HG03457 (cell line): Measurements from ENCODE around the gene LRP8.

Source experiments
- ATAC-seq: cut with Tn5 transposase; IDR thresholded peaks from one replicate; pipeline ENCODE4 v1.9.1; 2021; ENCODE audit warnings: moderate number of reproducible peaks; ENCODE audit not compliant: unreplicated experiment

The LRP8 gene

DNA sequence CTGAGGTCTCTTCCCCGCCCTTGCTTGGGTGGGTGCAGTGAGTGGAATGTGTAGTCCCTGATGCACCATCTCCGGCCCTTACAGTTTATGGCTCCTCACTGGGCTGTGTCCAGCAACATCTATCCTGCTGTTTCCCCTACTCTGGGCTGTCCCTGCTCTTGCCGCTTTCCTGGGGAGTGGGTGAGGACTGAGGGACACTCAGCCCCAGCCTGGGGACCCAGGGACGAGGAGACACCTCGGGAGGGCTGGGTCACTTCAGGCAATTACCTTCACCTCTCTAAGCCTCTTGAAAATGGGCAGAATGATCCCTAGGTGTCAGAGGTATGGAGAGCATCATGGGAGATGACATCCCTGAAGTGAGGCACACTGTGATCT is 13.6 kb upstream of the LRP8 start:
- no peak for ATAC-seq

DNA sequence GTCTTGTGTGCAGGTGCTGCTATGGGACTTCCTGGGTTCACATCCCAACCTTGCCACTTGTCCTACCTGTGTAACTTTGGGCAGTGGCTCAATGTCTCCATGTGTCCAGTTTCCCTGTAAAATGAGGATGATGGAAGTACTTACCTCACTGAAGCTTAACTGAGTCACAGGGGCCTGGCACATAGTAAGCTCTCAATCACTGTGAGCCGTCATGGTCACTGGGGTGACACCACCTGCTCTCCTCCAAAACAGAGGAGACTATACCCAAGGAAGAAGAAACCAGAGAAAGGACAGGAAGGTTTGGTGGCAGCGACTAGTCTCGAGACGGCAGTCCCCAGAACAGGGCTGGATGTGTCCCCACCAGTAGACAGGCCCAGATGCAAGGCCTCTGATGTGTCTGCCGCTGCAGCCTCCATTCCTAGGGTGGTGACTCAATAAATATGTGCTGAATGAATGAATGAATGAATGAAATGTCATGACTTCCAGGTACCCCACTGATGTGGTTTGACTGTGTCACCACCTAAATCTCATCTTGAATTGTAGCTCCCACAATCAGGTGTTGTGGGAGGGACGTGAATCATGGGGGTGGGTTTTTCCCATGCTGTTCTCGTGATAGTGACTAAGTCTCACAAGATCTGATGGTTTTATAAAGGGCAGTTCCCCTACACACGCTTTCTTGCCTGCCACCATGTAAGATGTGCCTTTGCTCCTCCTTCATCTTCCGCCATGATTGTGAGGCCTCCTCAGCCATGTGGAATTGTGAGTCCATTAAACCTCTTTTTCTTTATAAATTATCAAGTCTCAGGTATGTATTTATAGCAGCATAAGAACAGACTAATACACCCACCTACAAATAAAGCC is 13.0 kb upstream of the LRP8 start:
- ATAC-seq, result no peak

DNA sequence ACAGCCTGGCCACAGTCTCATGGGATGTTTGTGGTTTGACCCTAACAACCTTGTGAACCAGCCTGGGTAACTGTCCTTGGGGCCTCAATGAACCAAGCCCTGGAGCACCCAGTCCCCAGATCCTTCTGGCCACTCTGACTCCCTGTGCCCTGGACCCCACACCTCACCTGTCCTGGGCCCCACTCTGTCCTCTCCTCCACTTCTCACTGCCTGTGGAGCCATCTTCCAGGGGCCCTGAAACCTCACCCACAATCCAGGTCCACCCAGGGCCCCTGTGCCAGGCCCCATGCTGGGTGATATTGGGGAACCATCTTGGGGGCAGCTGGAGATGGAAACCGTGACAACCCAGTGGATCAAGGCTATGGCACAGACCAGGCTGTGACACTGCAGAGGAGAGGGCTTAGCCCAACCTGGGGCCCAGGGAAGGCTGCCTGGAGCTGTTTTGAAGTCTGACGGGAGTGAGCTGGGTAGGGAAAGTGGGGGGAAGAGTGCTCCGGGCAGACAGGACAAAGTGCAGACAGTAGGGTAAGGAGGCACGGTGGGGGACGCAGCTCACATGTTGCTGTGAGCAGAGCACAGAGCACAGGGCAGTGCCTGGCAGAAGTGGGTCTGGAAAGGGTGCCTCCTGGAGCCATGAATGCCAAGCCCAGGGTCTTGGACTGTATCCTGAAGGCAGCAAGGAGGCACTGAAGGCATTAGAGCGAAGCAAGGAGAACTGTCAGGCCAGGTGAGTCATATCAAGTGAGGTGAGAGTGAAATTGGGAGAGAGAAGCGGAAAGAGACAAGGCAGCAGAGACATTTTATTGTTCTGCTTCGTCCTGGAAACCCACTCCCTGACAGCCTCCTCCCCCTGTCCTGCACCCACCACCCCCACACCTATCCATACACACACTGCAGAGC is 12.1 kb upstream of the LRP8 start:
- no peak for ATAC-seq

DNA sequence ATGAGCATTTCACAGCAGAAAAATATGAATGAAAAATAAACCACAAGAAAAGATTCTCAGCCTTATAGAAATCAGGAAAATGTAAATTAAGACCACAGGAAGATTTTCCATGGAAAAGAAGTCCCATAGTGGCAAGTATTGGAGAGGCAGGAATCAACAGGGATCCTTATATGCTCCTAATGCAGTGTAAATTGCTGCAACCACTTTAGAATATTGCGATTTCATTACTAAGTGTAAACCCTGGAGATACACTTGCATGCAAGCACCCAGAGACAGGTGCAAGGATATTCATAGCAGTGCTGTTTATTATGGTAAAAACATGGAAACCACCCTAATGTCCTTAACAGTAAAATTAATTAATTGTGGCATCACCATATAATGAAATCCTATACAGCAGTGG is 10.6 kb upstream of the LRP8 start:
- ATAC-seq, result no peak

DNA sequence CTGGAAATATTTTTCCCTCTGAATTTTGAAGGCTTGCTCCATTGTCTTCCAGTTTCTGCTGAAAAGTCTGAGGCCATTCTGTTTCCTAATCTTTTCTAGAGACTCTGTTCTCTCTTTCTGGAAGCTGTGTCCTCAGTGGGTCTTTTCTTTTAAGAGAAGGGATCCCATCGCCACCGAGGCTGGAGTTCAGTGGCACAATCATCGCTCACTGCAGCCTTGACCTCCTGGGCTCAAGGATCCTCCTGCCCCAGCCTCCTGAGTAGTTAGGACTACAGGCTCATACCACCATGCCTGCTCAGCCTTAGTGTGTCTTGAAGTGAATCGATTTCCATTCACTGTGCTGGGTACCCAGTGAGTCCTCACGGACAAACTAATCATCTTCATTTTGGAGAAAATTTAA is 9.6 kb upstream of the LRP8 start:
- no peak for ATAC-seq

DNA sequence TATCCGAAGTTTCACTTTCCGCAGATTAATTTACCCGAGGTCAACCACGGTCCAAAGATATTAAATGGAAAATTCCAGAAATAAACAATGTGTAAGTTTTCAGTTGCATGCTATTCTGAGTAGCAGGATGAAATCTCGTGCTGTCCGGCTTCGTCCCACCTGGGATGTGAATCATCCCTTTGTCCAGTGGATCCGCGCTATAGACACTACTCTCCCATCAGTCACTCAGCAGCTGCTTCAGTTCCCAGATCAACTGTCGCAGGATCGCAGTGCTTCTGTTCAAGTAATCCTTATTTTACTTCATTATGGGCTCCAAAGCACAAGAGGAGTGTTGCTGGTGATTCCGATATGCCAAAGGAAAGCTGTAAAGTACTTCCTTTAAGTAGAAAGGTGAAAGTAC is 8.3 kb upstream of the LRP8 start:
- no peak for ATAC-seq

DNA sequence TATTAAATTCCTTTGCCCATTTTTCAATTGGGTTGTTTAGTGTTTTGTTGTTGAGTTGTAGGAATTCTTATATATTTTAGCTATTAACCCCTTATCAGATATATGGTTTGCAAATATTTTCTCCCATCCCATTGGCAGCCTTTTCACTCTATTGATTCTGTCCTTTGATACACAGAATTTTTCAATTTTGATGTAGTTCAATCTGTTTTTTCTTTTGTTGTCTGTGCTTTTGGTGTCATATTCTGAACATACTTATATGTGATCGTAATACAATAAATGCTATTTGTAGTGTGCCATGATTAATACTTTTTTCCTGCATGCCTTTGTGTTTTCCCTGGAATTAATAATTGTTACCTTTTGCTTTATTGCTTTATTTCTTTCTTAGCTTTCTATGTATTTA is 7.8 kb upstream of the LRP8 start:
- no peak for ATAC-seq

DNA sequence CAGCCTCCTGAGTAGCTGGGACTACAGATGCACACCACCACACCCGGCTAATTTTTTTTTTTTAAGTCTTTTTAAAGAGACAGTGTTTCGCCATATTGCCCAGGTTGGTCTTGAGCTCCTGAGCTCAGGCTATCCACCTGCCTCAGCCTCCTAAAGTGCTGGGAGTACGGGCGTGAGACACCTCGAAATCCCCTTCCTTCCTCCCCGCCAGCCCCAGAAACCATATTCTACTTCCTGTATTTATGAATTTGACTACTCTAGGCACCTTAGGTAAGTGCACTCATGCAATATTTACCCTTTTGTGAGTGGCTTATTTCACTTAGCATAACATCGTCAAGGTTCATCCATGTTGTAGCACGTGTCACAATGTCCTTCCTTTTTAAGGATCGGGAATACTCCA is 6.9 kb upstream of the LRP8 start:
- no peak for ATAC-seq

DNA sequence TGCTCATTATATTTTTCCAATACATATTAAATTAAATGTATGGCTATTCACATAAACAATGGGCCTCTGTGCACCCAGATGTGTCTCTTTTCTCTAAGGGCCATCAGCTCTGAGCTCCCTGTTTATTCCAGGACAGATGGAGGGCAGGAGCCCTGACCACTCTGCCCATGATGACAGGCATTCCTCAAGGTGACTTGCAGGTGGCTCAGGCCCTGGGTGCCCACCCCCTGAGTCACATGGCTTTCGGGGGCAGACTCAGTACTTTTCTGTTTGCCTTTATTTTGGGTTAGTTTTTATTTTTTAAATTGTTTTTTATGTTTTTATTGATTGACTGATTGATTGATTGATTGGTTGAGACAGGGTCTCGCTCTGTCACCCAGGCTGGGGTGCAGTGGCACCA is 6.4 kb upstream of the LRP8 start:
- no peak for ATAC-seq

DNA sequence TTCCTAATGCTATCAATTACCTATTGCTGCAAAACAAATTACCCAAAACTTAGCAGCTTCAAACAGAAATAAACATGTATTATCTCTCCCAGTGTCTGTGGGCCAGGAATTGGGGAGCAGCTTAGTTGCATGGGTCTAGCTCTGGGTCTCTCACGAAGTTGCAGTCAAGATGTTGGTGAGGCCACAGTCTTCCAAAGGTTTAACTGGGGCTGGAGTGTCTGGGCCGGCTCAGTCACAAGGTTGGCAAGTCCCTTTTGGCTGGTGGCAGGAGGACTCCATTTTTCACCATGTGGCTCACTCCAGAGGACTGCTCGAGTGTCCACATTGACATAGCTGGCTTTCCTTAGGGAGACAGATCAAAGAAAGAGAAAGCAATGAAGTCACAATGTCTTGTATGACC is 5.0 kb upstream of the LRP8 start:
- no peak for ATAC-seq

DNA sequence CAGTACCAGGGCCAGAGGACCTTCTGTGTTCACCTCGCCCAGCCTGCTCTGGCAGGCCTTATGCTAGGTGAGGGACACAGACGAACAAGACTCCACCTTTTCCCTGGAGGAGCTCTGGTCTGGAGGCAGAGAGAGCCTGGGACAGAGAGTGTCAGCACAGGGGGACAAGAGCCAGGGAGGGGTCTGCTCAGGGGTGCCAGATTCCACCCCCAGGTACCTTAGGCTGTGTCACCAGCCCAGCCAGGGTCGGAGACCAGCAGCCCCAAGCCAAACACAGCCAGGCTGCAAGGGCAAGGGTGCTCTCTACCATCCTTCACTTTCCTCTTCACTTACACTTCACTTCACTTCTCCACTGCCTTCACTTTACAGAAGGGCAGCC is 4.3 kb upstream of the LRP8 start:
- ATAC-seq, result no peak

DNA sequence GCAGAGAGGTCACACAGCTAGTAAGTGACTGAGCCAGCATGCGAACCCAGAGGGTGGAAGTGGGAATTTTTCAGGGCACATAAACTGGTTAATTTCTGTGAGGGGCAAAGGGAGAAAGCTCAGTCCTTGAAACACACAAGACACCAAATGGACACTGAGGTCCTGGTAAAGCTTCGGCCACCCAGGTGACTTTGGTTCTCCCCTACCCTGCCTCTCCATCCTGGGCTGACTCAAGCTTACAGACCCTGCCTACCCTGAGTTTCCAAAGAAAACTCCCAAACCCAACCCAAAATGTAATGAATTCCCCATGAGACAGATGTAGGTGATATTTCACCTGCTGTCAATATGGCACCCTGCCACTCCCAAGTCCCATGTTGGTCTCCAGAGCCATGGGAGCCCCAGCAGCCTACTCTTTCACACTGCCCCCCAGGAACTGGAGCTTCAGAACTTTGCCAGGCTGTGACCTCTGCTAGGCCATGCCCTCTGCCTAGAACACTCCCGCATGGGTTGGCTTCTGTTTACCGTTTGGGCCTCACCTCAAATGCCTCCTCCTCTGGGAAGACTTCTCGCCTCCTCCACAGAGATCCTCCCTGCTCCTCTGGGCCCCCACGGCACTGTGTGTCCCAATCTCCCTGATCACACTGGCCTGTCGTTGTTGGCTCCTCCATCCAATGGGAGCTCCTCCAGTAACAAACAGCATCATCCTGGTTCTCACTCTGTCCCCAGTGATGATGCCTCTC is 3.7 kb upstream of the LRP8 start:
- ATAC-seq, result no peak

DNA sequence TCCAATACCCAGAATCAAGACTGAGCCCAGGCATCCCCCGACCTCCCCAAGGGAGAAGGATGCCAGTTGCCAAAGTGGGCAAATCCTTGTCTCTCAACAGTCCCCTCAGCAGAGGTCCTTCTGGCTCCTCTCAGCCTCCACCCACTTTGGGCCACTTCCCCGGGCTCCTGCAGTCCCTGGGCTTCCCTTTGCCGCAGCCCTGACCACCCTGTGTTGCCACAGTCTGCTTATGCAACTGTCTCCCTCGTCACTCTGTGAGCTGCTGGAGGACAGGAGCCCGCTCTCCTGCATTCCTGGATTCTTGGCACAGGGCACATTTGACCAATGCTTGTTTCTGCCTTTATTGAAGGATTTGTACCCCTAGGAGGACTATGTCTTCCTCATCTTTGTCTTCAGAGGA is 2.9 kb upstream of the LRP8 start:
- no peak for ATAC-seq

DNA sequence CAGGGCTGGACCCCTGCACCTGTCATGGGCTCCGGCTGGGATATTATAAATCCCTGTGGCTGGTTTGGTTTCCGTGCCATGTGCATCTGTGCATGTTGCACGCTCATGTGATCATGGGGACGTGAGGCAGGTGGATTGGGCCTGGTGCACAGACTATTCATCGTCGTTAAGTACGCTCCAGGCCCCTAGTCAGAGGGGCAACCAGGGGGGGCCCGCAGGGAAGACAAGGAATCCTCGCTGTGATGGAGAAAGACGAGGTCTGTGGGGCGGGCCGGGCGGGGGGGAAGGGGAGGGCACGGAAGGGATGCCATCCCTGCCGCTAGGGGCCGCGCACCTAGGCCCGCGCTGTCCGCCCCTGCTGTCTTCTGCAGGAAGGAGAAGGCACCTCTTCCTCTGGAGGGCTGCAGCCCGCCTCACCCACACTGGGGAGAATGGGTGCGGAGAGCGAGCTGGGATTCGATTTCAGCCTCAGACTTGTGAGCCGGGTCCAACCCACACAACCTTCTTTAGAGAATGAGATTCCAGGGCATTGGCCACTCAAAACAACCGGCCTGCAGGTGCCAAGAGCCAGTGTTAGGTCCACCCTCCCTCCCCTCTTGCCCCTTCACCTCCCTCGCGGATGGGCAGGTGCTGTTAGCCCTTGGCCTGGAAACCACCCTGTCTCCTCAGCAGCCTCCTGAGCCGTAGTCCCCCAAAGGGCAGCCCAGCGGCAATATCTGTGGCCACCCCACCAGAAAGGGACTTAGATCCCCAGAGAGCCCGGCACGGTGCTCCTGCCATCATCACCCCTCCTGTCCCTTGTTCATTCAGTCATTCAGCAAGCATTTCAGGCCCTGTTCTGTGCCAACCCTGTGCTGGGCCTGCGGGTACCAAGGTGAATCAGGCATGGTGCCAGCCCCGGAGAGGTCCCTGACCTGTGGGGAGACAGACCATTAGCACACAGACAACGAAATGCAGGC is 950 bp upstream of the LRP8 start:
- no peak for ATAC-seq

DNA sequence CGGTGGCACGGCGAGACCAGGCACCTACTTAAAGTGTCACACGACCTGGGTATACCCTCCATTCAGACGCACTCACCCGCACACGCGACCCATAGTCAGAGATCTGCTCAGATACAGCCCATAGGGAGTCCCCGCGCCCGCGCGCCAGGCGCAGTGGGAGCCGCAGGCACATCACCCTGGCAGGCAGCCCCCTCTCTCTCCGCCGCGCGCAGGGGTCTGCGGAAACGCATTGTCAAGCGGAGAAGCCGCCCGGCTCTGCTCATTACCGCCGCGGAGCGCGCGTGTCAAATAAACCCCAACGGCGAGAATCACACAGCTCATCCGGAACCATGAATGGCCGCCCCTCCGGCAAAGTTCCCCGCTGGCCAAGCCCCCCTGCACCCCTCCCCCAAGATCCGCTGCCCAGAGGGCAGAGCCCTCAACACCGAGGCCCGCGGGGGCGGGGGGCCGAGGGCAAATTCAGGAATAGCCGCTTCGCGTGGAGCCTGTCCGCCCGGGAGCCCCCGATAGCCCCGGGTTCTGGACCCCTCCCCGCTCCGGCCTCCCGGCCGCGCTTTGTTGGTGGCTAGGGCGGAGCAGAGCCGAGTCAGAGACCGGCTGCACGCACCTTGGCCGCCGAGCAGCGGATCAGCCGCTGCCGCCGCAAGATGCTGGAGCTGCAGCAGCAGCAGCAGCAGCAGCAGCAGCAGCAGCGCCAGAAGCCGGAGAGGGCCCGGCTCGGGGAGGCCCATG is 522 bp downstream of the LRP8 start:
- no peak for ATAC-seq

DNA sequence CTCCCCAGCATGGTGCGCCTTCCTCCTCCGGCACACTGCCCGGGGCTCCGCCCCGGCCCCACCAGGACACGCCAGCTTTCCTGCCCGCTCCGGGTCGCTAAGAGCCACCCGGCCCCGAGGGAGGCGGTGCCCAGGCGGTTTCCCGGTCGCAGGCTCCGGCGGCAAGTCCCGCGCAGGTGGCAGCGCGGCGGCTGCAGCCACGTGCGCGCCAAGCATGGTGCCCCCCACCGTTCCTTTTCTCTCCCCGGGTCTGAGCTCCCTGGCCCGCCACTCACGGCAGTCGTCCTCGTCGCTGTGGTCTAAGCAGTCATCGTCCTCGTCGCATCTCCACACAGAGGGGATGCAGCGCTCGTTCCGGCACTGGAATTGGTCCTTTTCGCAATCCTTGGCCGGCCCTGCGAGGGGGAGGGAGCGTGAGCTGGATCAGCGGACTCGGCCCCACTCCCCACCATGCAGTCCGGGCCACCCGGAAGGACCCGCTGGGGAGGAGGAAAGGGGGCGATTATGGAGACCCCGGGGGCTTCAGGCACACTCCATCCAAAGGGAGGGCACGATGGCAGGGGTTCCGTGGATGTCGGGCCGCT is 1.2 kb downstream of the LRP8 start:
- peak; percentile 27 for ATAC-seq

DNA sequence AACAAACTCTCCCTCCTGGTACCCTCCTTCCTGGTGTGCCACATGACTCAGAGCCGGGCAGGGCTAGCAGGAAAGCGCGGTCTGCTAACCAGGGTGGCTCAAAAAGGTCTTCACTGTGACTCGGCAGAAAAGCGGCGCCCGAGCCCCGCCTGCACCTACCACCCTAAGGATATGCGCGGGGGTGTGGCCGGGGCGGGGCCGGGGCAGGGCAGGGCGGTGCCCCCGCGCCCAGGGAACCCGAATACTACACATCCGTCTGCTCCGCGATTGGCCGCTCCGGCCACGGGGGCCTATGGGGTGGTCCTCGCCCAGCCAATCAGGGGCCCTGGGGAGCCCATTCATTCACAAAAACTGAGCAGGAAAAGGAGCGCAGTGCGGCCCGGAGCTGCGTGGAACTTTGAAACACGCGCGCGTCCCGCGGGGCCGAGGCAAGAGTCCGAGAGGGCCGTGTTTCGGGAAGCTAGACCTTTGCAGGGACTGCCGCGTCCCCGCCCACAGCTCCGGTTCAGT is 1.7 kb downstream of the LRP8 start:
- peak; percentile 81 for ATAC-seq

DNA sequence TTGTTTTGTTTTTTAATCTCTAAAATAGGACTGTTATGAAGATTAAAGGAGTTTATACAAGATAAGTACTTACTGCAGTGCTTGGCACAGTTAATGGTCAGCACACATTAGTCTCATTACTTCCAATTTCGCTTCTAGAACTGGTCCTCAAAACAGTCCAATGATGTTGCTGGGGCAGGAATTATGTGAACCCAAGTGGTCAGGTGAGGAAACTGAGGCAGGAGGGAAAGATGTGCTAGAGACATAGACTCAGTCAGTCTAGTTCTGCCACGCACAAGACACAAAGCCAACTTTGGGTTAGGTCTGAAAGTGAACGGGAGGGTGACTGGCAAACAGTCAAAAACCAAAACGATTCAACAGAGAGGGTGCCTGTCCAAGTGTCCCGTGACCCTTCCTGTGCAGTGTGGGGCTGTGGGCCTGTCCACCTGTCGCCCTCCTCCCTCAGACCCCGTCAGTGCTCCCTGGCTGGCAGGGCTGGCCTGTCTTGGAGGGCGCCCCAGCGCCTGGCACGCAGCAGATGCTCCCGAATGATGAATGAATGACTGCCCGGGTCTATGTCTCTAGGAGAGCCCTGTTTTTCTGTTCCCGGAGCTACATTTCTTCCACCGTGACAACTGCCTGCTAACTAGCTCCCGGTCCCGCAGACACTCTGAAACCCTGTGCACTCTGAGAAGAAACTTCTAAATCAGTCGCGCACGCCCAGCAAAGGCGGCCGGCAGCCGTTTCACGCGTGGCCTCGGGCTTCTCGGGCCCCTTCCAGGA is 2.4 kb downstream of the LRP8 start:
- ATAC-seq, result no peak
